Measurements from ENCODE around the gene PPP1R1C.

GRCh38 chr2:181959508-181959907 lies 26.1 kb upstream of the PPP1R1C start:
- TF ChIP-seq CTCF (IDR thresholded peaks at IDR 0.05), result no peak
- no peak for TF ChIP-seq POLR2A (IDR thresholded peaks at IDR 0.05)
